Ovary (tissue), 9 donors: Measurements from ENCODE around the gene VAC14. TPM values are rescaled to one million over a fixed set of nuclear protein-coding genes. Genes with fewer than 3 reads are reported as not detected.

Experiments
- DNase-seq, 5 donors: peaks; one replicate each; pipeline ENCODE4 v3.0.0-alpha.2; 2019 to 2020
- H3K27ac ChIP-seq, 2 donors: fragments of 200-600 bp; one replicate each; pipeline versions ENCODE4 v1.5.1 to v1.8.0; 2019 to 2022
- H3K27me3 ChIP-seq: fragments of 200-600 bp; one replicate; pipeline ENCODE4 v1.8.0; 2022
- H3K36me3 ChIP-seq: fragments of 200-600 bp; sonication (generic); one replicate; pipeline ENCODE4 v1.5.1; 2019
- H3K4me1 ChIP-seq: one replicate; pipeline ENCODE4 v1.8.1; 2013; ENCODE audit warnings: mild to moderate bottlenecking, moderate library complexity; ENCODE audit not compliant: insufficient read depth
- H3K4me3 ChIP-seq: fragments of 200-600 bp; sonication (generic); one replicate; pipeline ENCODE4 v1.5.1; 2017
- H3K9me3 ChIP-seq, 2 donors: fragments of 200-600 bp in 1 of 2; sonication (generic) in 1 of 2; one replicate each; pipeline versions ENCODE4 v1.5.1 to v1.8.1; 2013 to 2019; ENCODE audit warnings: mild to moderate bottlenecking in 1 of 2, moderate library complexity in 1 of 2
- CTCF ChIP-seq, 3 donors: fragments of 450-650 bp in 2 of 3; fragments of 200-600 bp in 1 of 3; IDR thresholded peaks; one replicate each; pipeline versions ENCODE4 v1.5.1 to v1.8.0; 2016 to 2022; ENCODE audit warnings: antibody characterized with exemption in 3 of 3, mild to moderate bottlenecking in 1 of 3
- EP300 ChIP-seq: sonication (generic); formaldehyde crosslinking; IDR thresholded peaks from one replicate; pipeline ENCODE4 v1.6.1; 2017; ENCODE audit warnings: antibody characterized with exemption
- POLR2A ChIP-seq: fragments of 450-650 bp; IDR thresholded peaks from one replicate; pipeline ENCODE4 v1.6.1; 2017; ENCODE audit warnings: antibody characterized with exemption, mild to moderate bottlenecking, moderate library complexity
- WGBS, 3 donors: extraction: QIAGEN DNeasy Blood & Tissue Kit in 1 of 3; methylation state at CpG; one replicate each; pipeline versions ENCODE4 v1.1.5 to v1.1.7; 2013 to 2017; 5-methylcytosine and 5-hydroxymethylcytosine counted together
- intact Hi-C, 4 donors: fragments of 100-400 bp; cut with DNase I; formaldehyde crosslinking; loops; one replicate each; pipeline versions ENCODE4 v1.11.0 to v1.15.1; 2022 to 2023
- polyA plus RNA-seq, 2 donors: library from polyadenylated mRNA; stranded (reverse); fragments of 200-250 nt in 1 of 2; fragments of 350-450 nt in 1 of 2; fragmentation: Illumina TruSeq in 1 of 2; extraction: RNeasy Lipid Tissue Mini Kit (QIAGEN cat#74804) in 1 of 2; gene quantifications; one replicate each; pipeline ENCODE4 v1.2.3, GENCODE V29; 2013 to 2014
- total RNA-seq, 7 donors: library from RNA; depleted of rRNA in 2 of 7; stranded (reverse); fragments of >200 nt in 2 of 7; fragmentation: NEBNext Ultra II Directional in 3 of 7; extraction: Animal tissue kit (Norgen Biotek cat#: 25700) in 3 of 7; gene quantifications; one replicate each; pipeline versions ENCODE4 v1.1.0 to v1.2.4, GENCODE V29; 2016 to 2023
- donor health status: DM: no; HTN: no; CAD: no; lungs with moderate emphysema.
- donor health status: DM: no; HTN: no; CAD: no.
- donor health status: Bipolar disorder and iron deficiency.
- donor health status: DM: yes; HTN: yes; CAD: no.
- donor health status: DM: no; HTN: no; CAD: no.
- donor health status: DM: yes; HTN: yes; CAD: no.

The VAC14 gene
- total and polyA plus RNA-seq, 9 donors: 9.9 to 32.4 (median 21.1) TPM

GRCh38 chr16:70789595-70790447 is 11.1 kb downstream of the VAC14 start:
- WGBS, 3 donors: 59 to 64% (median 64%) methylated on average over 16 of the region's 16 CpGs
- no peak overlapping the region for H3K4me3 ChIP-seq
- H3K27me3 ChIP-seq: no peaks in the 10 kb centered on the region
- H3K27ac ChIP-seq: peak overlapping the region in 1 of 2 donors; percentile 17
- H3K36me3 ChIP-seq: no peaks in the 10 kb centered on the region
- peak in 1 of 5 donors; percentile 36 for DNase-seq
- TF ChIP-seq EP300 (no peak), POLR2A (no peak), CTCF (IDR thresholded peaks at IDR 0.05) (no peak)
- intact Hi-C loops: no loop called here
- H3K9me3 ChIP-seq: no peaks in the 10 kb centered on the region
- peaks cover 2% of the 10 kb centered on the region for H3K4me1 ChIP-seq

GRCh38 chr16:70788668-70789594 is 12.0 kb downstream of the VAC14 start:
- 35 to 39% (median 38%) methylated on average over 18 of the region's 18 CpGs for WGBS, 3 donors
- H3K36me3 ChIP-seq: no peaks in the 10 kb centered on the region
- H3K9me3 ChIP-seq: no peaks in the 10 kb centered on the region
- H3K27me3 ChIP-seq: no peaks in the 10 kb centered on the region
- peaks cover 2% of the 10 kb centered on the region for H3K4me1 ChIP-seq
- intact Hi-C loops: no loop called here
- peak; percentile 83 to 93 (median 90) for DNase-seq
- TF ChIP-seq EP300 (no peak), CTCF (IDR thresholded peaks at IDR 0.05) (no peak), POLR2A (no peak)
- H3K27ac ChIP-seq: no peak overlapping the region
- H3K4me3 ChIP-seq: no peak overlapping the region

- H3K27ac ChIP-seq: no peak overlapping the region
- TF ChIP-seq POLR2A: no peak
- TF ChIP-seq CTCF (IDR thresholded peaks at IDR 0.05): no peak
- no peak for TF ChIP-seq EP300
These were observed 14.8 kb downstream of the VAC14 start for GRCh38 chr16:70786020-70786755.

More at GRCh38 chr16:70786020-70786755, 14.8 kb downstream of the VAC14 start:
- no peaks in the 10 kb centered on the region for H3K36me3 ChIP-seq
- DNase-seq: no peak
- no peaks in the 10 kb centered on the region for H3K9me3 ChIP-seq
- no peak overlapping the region for H3K4me3 ChIP-seq
- peaks cover 2% of the 10 kb centered on the region for H3K4me1 ChIP-seq
- 94 to 95% (median 94%) methylated on average over 19 of the region's 19 CpGs for WGBS, 3 donors
- intact Hi-C loops: no loop called here
- H3K27me3 ChIP-seq: no peaks in the 10 kb centered on the region
